ENCODE results near the gene ARHGAP23.
A peak's percentile ranks its signal among the peaks of the same experiment; 100 is the strongest.

The ARHGAP23 gene

GRCh38 chr17:38547444-38547843 is 119.2 kb downstream of the ARHGAP23 start:
- in situ Hi-C loops (cut with HindIII; ENCODE audit: low pct_ligation_motif_present, low sequenced_read_pairs) = no loop called here
- no peak for TF ChIP-seq CTCF (IDR thresholded peaks at IDR 0.05; ENCODE audit: low read depth, low read length, missing control alignments)
- DNase-seq = no peak
- no peak overlapping the region for H3K27ac ChIP-seq
- H3K4me3 ChIP-seq (ENCODE audit: low read depth, low read length) = no peak overlapping the region
- no peaks in the 10 kb centered on the region for H3K27me3 ChIP-seq (replicated peaks)
- H3K36me3 ChIP-seq (replicated peaks) = no peaks in the 10 kb centered on the region

- no peaks in the 10 kb centered on the region for H3K27me3 ChIP-seq (replicated peaks)
- DNase-seq = no peak
- in situ Hi-C loops (cut with HindIII; ENCODE audit: low pct_ligation_motif_present, low sequenced_read_pairs) = no loop called here
Observed at GRCh38 chr17:38549285-38549684, 121.0 kb downstream of the ARHGAP23 start.

GRCh38 chr17:38550661-38551060 is 122.4 kb downstream of the ARHGAP23 start:
- peak; percentile 67 for DNase-seq
- in situ Hi-C loops (cut with HindIII; ENCODE audit: low pct_ligation_motif_present, low sequenced_read_pairs) = no loop called here
- no peak overlapping the region for H3K4me3 ChIP-seq (ENCODE audit: low read depth, low read length)
- H3K27ac ChIP-seq = no peak overlapping the region
- TF ChIP-seq CTCF (IDR thresholded peaks at IDR 0.05; ENCODE audit: low read depth, low read length, missing control alignments) = no peak
- H3K36me3 ChIP-seq (replicated peaks) = no peaks in the 10 kb centered on the region
- no peaks in the 10 kb centered on the region for H3K27me3 ChIP-seq (replicated peaks)

More at GRCh38 chr17:38549285-38549684, 121.0 kb downstream of the ARHGAP23 start:
- Histone ChIP-seq H3K4me3 (ENCODE audit: low read depth, low read length) (no peak overlapping the region), H3K36me3 (replicated peaks) (no peaks in the 10 kb centered on the region), H3K27ac (no peak overlapping the region)
- no peak for TF ChIP-seq CTCF (IDR thresholded peaks at IDR 0.05; ENCODE audit: low read depth, low read length, missing control alignments)

- H3K36me3 ChIP-seq (replicated peaks) = no peaks in the 10 kb centered on the region
- in situ Hi-C loops (cut with HindIII; ENCODE audit: low pct_ligation_motif_present, low sequenced_read_pairs) = no loop called here
- H3K27ac ChIP-seq = no peak overlapping the region
- H3K4me3 ChIP-seq (ENCODE audit: low read depth, low read length) = no peak overlapping the region
- no peak for DNase-seq
- no peak for TF ChIP-seq CTCF (IDR thresholded peaks at IDR 0.05; ENCODE audit: low read depth, low read length, missing control alignments)
- H3K27me3 ChIP-seq (replicated peaks) = no peaks in the 10 kb centered on the region
Observed at GRCh38 chr17:38551121-38551520, 122.9 kb downstream of the ARHGAP23 start.

GRCh38 chr17:38552343-38552742 is 124.1 kb downstream of the ARHGAP23 start:
- Histone ChIP-seq H3K4me3 (ENCODE audit: low read depth, low read length) (no peak overlapping the region), H3K27me3 (replicated peaks) (no peaks in the 10 kb centered on the region), H3K36me3 (replicated peaks) (no peaks in the 10 kb centered on the region), H3K27ac (no peak overlapping the region)
- DNase-seq = no peak
- TF ChIP-seq CTCF (IDR thresholded peaks at IDR 0.05; ENCODE audit: low read depth, low read length, missing control alignments) = no peak
- in situ Hi-C loops (cut with HindIII; ENCODE audit: low pct_ligation_motif_present, low sequenced_read_pairs) = no loop called here
